AG09319 (cell line): ENCODE measurements around the gene GRM5.

ENCODE experiments used
- DNase-seq: peaks from one replicate; pipeline ENCODE4 v3.0.0-alpha.2; 2010; ENCODE audit warnings: low read depth; ENCODE audit errors: extremely low read depth
- TF ChIP-seq, protein P1 (sequence below): IDR thresholded peaks from 2 replicates; pipeline ENCODE4 v1.5.1; 2011; ENCODE audit warnings: low read depth, mild to moderate bottlenecking, inconsistent platforms, low read length, moderate library complexity

The GRM5 gene

DNA sequence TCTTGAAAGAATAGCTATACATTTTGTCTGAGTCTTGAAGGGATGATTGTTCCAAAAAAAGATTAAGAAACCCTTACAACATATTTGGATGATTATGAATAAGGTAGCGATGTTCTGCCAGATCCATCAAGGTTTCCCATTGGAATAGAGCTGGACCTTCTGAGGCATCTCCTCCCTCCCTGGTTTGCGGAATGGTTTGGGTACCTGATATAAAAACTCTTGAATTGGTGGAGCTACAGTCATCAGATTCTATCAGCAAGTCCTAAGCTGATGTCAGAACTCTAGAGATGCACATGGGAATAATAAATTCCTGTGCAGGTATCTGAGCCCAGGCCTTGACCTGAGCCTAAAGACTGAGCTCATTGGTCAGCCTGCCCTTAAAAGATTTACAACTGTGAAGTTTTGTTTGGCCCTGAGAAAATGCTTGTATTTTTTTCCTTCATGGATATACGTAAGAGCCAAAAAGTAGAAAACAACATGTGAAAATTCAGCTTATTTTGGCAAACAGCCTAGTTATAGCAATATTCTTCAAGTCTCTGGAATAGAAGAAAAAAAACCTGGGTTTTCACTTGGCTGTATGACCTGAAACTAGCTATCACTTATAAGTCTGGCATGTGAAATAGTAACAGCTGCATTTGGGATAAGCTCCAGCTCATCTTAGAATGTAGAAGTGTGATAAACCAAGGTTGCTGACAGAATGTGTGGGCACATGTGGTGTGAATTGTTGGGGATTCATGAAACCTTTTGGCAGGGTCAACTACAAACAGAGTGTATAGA, 462.5 kb downstream of the GRM5 start:
- DNase-seq = no peak
- TF ChIP-seq, protein P1, sequence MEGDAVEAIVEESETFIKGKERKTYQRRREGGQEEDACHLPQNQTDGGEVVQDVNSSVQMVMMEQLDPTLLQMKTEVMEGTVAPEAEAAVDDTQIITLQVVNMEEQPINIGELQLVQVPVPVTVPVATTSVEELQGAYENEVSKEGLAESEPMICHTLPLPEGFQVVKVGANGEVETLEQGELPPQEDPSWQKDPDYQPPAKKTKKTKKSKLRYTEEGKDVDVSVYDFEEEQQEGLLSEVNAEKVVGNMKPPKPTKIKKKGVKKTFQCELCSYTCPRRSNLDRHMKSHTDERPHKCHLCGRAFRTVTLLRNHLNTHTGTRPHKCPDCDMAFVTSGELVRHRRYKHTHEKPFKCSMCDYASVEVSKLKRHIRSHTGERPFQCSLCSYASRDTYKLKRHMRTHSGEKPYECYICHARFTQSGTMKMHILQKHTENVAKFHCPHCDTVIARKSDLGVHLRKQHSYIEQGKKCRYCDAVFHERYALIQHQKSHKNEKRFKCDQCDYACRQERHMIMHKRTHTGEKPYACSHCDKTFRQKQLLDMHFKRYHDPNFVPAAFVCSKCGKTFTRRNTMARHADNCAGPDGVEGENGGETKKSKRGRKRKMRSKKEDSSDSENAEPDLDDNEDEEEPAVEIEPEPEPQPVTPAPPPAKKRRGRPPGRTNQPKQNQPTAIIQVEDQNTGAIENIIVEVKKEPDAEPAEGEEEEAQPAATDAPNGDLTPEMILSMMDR = no peak

DNA sequence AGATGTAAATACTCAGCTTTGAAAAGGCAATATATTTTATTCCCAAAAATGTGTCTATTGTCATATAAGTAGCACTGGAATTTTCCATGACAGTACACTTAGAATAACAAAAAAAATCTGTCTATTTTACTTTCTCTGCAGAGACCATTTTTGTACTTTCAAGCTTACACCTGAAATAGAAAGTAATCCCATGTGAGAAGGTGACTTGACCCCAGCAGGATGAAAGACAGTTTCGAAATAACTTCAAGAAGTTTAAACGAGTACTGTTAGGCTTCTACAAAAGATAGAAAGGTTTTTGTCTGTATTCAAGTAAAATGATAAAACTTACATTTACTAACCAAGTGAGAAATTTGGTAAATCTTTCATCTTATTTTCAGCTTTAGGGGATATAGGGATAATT, 468.4 kb downstream of the GRM5 start:
- DNase-seq = no peak

DNA sequence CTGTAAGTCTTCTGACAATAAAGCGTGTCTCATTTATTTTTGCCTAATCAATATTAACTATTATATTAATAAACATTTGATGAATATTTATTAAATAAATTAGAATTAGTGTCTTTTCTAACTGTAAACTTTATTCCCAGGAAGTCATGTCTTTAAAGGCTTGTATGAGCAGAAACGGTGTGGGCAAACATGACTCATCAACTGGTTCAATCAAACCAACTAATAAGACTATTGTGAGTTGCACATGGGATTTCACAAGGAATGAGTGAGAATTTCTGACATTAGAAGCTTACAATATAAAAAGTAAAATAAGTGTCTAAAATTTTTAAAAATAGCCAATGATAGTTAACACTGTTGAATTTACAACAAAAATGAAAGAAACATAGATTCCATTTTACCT, 469.0 kb downstream of the GRM5 start:
- DNase-seq = no peak

More for the DNA sequence above, 468.4 kb downstream of the GRM5 start:
- TF ChIP-seq, protein P1 = no peak

DNA sequence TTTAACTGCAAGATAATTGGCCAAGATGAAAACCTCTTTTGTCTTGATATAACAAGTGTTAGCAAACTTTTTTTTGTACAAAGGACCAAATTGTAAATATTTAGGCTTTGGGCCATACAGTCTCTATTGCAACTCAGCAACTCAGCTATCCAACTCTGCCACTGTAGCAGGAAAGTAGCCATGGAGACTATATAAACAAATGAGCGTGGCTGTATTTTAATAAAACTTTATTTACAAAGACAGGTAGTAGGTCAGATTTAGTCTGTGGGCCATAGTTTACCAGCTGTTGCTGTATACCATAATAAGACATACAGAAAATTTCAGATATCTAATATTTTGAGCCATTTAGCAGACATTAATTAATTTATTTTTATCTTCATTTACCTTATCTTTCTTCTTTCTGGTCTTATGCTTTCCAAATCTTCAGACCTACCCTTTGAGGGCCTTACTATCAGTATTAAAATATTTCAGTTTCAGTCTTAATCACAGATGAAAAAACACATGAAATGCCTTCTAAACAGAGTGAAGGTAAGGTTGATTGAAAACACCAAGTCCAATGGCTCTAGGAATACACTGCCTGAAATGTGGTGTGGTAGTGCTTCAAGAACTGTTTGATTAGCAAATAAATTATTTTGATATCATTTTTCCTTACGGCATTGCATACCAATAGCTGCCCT, 471.4 kb downstream of the GRM5 start:
- TF ChIP-seq, protein P1 = no peak
- DNase-seq = no peak

More for the DNA sequence above, 469.0 kb downstream of the GRM5 start:
- TF ChIP-seq, protein P1 = no peak

DNA sequence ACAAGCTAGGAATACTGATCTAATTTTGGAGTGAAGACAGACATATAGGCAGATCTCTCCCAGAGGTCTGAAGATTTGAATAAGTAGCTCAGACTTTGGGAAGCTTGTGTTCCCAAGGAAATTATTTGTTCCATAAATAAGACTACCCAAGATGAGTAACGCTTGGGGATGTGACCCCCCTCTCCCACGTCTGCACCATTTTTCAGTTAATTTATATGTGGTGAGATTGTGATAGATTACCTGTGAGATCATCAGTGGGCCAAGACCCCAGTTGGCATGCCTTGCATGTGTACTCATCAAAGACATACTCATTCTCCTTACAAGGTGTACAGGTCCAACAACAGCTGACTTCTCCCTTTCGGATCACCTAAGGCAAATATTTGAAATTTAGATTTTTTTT, 475.4 kb downstream of the GRM5 start:
- DNase-seq = no peak
- TF ChIP-seq, protein P1 = no peak

DNA sequence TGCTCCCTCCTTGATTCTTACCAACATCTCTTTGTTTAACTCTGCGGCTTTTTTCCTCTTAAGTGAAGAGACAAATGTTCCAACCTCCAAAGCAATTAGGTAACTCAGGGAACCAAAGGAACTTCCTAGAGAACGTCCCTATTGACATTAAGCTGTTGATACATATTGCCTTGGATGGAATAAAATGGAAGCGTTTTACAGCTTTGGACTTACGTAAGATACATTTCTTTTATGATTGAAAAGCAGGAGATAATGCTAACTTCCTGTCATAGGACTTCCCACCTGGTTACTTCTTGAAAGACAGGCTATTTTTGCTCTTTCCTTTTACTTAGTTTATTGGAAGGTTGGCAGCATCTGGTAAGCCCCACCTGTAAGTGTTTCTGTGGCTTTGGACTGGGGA, 482.5 kb downstream of the GRM5 start:
- DNase-seq = no peak
- TF ChIP-seq, protein P1 = no peak

DNA sequence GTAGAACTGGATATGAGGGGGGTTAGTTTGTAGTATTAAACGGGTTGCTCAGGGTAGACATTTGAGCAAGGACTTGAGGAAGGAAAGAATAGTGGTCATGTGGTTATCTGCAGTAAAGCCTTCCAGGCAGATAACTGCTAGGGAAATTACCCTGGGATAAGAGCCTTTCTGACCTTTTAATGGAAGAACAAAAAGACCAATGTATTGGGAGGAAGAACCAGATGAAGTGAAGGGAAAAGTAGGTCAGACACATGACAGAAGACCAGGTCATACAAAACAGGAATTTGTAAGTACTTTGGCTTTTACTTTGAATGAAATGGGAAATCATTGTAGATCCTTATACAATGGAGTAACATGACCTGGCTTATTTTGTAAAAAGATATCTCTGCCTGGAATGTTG, 486.3 kb downstream of the GRM5 start:
- TF ChIP-seq, protein P1 = no peak
- no peak for DNase-seq
